ENCODE results near the gene DLX4.

Gene DLX4

GRCh38 chr17:49987290-49987585, 18.2 kb downstream of the DLX4 start:
- DNase-seq (ENCODE audit: low read depth): no peak

- no peak for DNase-seq (ENCODE audit: low read depth)
Observed at GRCh38 chr17:49987681-49988441, 18.9 kb downstream of the DLX4 start.

GRCh38 chr17:49989518-49989880, 20.5 kb downstream of the DLX4 start:
- DNase-seq (ENCODE audit: low read depth): no peak

GRCh38 chr17:49990331-49990730, 21.3 kb downstream of the DLX4 start:
- DNase-seq (ENCODE audit: low read depth): no peak

GRCh38 chr17:49990921-49991320, 21.9 kb downstream of the DLX4 start:
- DNase-seq (ENCODE audit: low read depth): no peak

- no peak for DNase-seq (ENCODE audit: low read depth)
Observed at GRCh38 chr17:49991409-49991808, 22.4 kb downstream of the DLX4 start.

GRCh38 chr17:49992191-49992932, 23.4 kb downstream of the DLX4 start:
- no peak for DNase-seq (ENCODE audit: low read depth)

GRCh38 chr17:49992933-49993422, 24.0 kb downstream of the DLX4 start:
- DNase-seq (ENCODE audit: low read depth): no peak

- DNase-seq (ENCODE audit: low read depth): no peak
Observed at GRCh38 chr17:49993423-49994060, 24.6 kb downstream of the DLX4 start.

GRCh38 chr17:49994085-49995054, 25.4 kb downstream of the DLX4 start:
- DNase-seq (ENCODE audit: low read depth): no peak

GRCh38 chr17:49995055-49995738, 26.2 kb downstream of the DLX4 start, which contains the start of gene DLX3:
Gene DLX3, minus strand, starts transcription at chr17:49995224. Its CDS starts 226 bp downstream, at chr17:49994998.
- no peak for DNase-seq (ENCODE audit: low read depth)

- DNase-seq (ENCODE audit: low read depth): no peak
Observed at GRCh38 chr17:49996121-49996494, 27.1 kb downstream of the DLX4 start.

GRCh38 chr17:49996495-49997300, 27.7 kb downstream of the DLX4 start:
- peak; percentile 42 for DNase-seq (ENCODE audit: low read depth)

- DNase-seq (ENCODE audit: low read depth): no peak
Observed at GRCh38 chr17:49997301-49997650, 28.3 kb downstream of the DLX4 start.

- peak; percentile 66 for DNase-seq (ENCODE audit: low read depth)
Observed at GRCh38 chr17:49997773-49998703, 29.0 kb downstream of the DLX4 start.

GRCh38 chr17:49998836-49999511, 30.0 kb downstream of the DLX4 start:
- DNase-seq (ENCODE audit: low read depth): no peak

- DNase-seq (ENCODE audit: low read depth): no peak
Observed at GRCh38 chr17:50003911-50004310, 34.9 kb downstream of the DLX4 start.

GRCh38 chr17:50009282-50009681, 40.3 kb downstream of the DLX4 start:
- no peak for DNase-seq (ENCODE audit: low read depth)

GRCh38 chr17:50013079-50013478, 44.1 kb downstream of the DLX4 start:
- DNase-seq (ENCODE audit: low read depth): no peak
